ENCODE data around the gene CSTF3.

Gene CSTF3

DNA sequence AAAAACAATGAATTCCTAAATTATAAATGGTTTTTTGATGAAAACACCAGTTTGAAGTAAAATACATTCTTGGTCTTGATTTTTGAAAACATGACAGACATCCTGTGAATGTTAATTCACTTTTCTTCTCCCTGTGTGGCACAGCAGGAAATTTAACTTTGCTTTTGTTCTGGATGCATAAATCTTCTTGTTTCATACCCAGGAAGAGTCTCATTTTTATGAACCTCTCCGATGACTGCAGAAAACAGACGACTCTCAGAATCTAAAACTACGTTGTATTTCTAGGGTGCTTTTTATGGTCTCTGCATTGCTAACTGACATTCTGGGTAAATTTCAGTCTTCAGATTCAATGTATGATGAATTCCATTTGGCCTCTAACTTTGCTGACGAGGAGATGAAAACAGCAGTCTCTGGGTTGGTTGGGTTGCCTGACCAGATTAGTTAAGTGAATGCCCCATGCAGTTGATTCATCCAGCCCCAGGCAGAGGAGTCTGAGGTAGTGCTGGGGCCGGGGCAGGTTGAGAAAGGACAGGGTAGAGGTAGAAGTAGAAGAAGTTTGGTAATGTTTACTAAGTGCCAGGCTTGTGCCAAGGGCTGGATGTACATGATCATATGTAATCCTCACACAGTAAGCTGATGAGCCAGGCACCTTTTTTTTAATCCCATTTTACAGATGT, 101.8 kb downstream of the CSTF3 start:
- Histone ChIP-seq H3K4me1 (ENCODE audit: control insufficient read depth, low read length) (peaks cover 13% of the 10 kb centered on the region), H3K9me2 (replicated peaks; ENCODE audit: control insufficient read depth, low read length) (no peaks in the 10 kb centered on the region), H3F3A (ENCODE audit: control insufficient read depth, insufficient read depth) (no peaks in the 10 kb centered on the region), H3K36me3 (ENCODE audit: control insufficient read depth, low read length) (peaks cover 26% of the 10 kb centered on the region), H3K79me2 (ENCODE audit: control insufficient read depth, low read length) (no peaks in the 10 kb centered on the region), H3K4me3 (ENCODE audit: low read length) (no peak overlapping the region), H3K9me3 (ENCODE audit: control insufficient read depth, insufficient read depth, low read length) (no peaks in the 10 kb centered on the region), H3K4me2 (ENCODE audit: low read length) (no peak overlapping the region), H4K20me1 (ENCODE audit: control insufficient read depth, insufficient read depth, low read depth, low read length) (no peaks in the 10 kb centered on the region), H3K27me3 (ENCODE audit: control insufficient read depth, low read length) (no peaks in the 10 kb centered on the region), H3K27ac (ENCODE audit: low read depth, low read length) (no peak overlapping the region)
- no peak for TF ChIP-seq EZH2phosphoT487 (IDR thresholded peaks at IDR 0.05; ENCODE audit: borderline replicate concordance, low read length)
- TF ChIP-seq, protein P1, sequence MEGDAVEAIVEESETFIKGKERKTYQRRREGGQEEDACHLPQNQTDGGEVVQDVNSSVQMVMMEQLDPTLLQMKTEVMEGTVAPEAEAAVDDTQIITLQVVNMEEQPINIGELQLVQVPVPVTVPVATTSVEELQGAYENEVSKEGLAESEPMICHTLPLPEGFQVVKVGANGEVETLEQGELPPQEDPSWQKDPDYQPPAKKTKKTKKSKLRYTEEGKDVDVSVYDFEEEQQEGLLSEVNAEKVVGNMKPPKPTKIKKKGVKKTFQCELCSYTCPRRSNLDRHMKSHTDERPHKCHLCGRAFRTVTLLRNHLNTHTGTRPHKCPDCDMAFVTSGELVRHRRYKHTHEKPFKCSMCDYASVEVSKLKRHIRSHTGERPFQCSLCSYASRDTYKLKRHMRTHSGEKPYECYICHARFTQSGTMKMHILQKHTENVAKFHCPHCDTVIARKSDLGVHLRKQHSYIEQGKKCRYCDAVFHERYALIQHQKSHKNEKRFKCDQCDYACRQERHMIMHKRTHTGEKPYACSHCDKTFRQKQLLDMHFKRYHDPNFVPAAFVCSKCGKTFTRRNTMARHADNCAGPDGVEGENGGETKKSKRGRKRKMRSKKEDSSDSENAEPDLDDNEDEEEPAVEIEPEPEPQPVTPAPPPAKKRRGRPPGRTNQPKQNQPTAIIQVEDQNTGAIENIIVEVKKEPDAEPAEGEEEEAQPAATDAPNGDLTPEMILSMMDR (IDR thresholded peaks at IDR 0.05; ENCODE audit: low read depth, low read length, poor library complexity, severe bottlenecking): no peak

DNA sequence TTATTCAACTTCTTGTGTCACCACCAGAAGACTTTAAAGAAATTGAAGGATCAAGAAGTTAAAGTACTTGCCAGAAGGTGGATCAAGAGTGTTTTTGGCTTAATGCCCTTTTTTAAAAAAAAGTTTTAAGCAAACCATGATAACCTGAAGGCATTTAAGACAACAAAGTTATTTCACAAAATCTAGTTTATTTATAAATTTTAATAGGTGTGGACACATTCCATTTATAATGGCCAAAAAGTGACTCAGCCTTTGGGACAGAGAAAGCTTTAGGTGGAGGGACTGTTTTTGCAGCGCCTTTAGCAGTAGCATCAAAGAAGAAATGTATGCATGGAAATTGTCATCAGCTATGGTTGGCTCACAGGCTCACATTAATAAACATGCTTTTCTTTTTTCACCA, 104.0 kb downstream of the CSTF3 start:
- Histone ChIP-seq H3K9me3 (ENCODE audit: control insufficient read depth, insufficient read depth, low read length) (no peaks in the 10 kb centered on the region), H3K27ac (ENCODE audit: low read depth, low read length) (no peak overlapping the region), H3K27me3 (ENCODE audit: control insufficient read depth, low read length) (no peaks in the 10 kb centered on the region), H3F3A (ENCODE audit: control insufficient read depth, insufficient read depth) (no peaks in the 10 kb centered on the region), H3K4me3 (ENCODE audit: low read length) (no peak overlapping the region), H3K4me1 (ENCODE audit: control insufficient read depth, low read length) (no peaks in the 10 kb centered on the region), H4K20me1 (ENCODE audit: control insufficient read depth, insufficient read depth, low read depth, low read length) (no peaks in the 10 kb centered on the region), H3K79me2 (ENCODE audit: control insufficient read depth, low read length) (no peaks in the 10 kb centered on the region), H3K4me2 (ENCODE audit: low read length) (no peak overlapping the region), H3K9me2 (replicated peaks; ENCODE audit: control insufficient read depth, low read length) (no peaks in the 10 kb centered on the region), H3K36me3 (ENCODE audit: control insufficient read depth, low read length) (peaks cover 24% of the 10 kb centered on the region)
- TF ChIP-seq, protein P1 (IDR thresholded peaks at IDR 0.05; ENCODE audit: low read depth, low read length, poor library complexity, severe bottlenecking): no peak
- TF ChIP-seq EZH2phosphoT487 (IDR thresholded peaks at IDR 0.05; ENCODE audit: borderline replicate concordance, low read length): no peak

DNA sequence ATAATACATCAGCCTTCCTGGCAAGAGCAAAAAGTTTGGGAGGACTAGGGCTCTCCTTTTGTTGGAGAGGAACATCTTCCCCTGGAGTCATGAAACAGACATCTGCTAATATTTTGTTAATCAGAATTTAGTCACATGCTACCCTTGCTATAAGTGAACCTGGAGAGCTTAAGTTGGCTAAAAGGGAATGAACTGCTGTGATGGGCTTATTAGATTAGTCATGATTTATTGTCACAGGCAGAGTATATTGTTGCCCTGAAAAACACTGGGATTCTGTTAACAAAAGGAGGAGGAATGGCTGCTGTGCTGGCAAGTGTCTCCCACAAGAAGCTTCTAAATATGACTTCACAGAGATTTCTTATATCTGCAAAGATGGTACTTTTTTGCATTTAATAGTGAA, 105.9 kb downstream of the CSTF3 start:
- Histone ChIP-seq H3K9me3 (ENCODE audit: control insufficient read depth, insufficient read depth, low read length) (no peaks in the 10 kb centered on the region), H3F3A (ENCODE audit: control insufficient read depth, insufficient read depth) (no peaks in the 10 kb centered on the region), H3K9me2 (replicated peaks; ENCODE audit: control insufficient read depth, low read length) (no peaks in the 10 kb centered on the region), H3K27me3 (ENCODE audit: control insufficient read depth, low read length) (no peaks in the 10 kb centered on the region), H3K79me2 (ENCODE audit: control insufficient read depth, low read length) (no peaks in the 10 kb centered on the region), H3K27ac (ENCODE audit: low read depth, low read length) (no peak overlapping the region), H3K36me3 (ENCODE audit: control insufficient read depth, low read length) (peaks cover 21% of the 10 kb centered on the region), H4K20me1 (ENCODE audit: control insufficient read depth, insufficient read depth, low read depth, low read length) (no peaks in the 10 kb centered on the region), H3K4me1 (ENCODE audit: control insufficient read depth, low read length) (peaks cover 14% of the 10 kb centered on the region), H3K4me2 (ENCODE audit: low read length) (no peak overlapping the region), H3K4me3 (ENCODE audit: low read length) (no peak overlapping the region)
- TF ChIP-seq, protein P1 (IDR thresholded peaks at IDR 0.05; ENCODE audit: low read depth, low read length, poor library complexity, severe bottlenecking): no peak
- TF ChIP-seq EZH2phosphoT487 (IDR thresholded peaks at IDR 0.05; ENCODE audit: borderline replicate concordance, low read length): no peak

Data from DOHH2 (cell line).